Measurements from ENCODE around the gene IMP3. TPM values are rescaled to one million over a fixed set of nuclear protein-coding genes. Genes with fewer than 3 reads are reported as not detected.

IMP3 gene
- total RNA-seq, 2 experiments from 2014 or later, result 101 to 174 TPM

DNA sequence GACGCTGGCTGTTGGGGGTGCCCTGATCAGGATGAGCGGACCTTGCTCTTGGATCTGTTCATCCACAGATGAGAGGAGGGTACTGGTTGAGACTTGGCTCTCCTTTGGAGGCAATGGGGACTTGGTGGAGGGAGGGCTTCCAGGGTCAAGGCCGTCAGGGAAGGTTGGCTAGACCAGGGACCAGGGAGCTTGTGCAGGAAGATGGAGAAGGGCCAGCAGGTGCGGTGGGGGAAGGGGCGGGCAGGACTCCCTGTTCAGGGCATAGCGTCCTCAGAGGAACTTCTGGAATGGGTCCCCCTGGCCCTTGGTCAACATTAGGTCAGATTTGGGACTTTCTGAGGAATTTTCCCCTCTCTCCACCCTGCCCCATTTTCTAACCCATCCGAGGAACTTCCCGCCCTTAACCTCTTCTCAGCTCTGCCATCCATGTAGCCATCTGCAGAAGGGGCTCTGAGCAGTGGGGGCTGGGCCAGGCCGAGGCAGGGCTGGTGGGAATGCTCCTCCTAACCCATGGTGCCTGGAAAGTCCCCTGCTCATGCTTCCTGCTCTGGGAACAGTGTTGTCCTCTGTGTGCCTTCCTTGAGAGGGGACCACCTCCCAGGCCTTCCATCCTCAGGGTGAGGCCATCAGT lies 19.2 kb upstream of the IMP3 start:
- POLR2A ChIA-PET, result no interaction called here
- no peak overlapping the region for H3K4me3 ChIP-seq (ENCODE audit: low read depth, low read length, poor library complexity, severe bottlenecking)

DNA sequence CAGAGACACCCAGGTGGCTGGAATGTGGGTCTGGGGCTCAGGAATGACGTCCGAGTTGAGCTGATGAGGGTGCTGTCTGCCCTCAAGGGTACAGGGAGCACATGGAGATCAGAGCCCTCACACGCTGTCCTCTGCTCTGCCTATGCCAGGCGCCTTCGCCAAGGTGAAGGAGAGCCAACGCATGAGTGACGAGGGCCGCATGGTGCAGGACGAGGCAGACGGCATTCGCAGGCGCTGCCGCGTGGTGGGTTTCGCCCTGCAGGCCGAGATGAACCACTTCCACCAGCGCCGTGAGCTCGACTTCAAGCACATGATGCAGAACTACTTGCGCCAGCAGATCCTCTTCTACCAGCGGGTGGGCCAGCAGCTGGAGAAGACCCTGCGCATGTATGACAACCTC lies 16.8 kb upstream of the IMP3 start:
- TF ChIP-seq, protein P1, sequence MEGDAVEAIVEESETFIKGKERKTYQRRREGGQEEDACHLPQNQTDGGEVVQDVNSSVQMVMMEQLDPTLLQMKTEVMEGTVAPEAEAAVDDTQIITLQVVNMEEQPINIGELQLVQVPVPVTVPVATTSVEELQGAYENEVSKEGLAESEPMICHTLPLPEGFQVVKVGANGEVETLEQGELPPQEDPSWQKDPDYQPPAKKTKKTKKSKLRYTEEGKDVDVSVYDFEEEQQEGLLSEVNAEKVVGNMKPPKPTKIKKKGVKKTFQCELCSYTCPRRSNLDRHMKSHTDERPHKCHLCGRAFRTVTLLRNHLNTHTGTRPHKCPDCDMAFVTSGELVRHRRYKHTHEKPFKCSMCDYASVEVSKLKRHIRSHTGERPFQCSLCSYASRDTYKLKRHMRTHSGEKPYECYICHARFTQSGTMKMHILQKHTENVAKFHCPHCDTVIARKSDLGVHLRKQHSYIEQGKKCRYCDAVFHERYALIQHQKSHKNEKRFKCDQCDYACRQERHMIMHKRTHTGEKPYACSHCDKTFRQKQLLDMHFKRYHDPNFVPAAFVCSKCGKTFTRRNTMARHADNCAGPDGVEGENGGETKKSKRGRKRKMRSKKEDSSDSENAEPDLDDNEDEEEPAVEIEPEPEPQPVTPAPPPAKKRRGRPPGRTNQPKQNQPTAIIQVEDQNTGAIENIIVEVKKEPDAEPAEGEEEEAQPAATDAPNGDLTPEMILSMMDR (conservative IDR thresholded peaks at IDR 0.05; ENCODE audit: low read length), result no peak
- TF ChIP-seq EZH2phosphoT487 (IDR thresholded peaks at IDR 0.05; ENCODE audit: borderline replicate concordance, low read depth, low read length), result no peak
- no TSS peak for BruUV-seq (replicated peaks)
- ChIA-PET CTCF (ENCODE audit: unreplicated experiment) (no interaction called here), POLR2A (no interaction called here)
- Histone ChIP-seq H3K79me2 (ENCODE audit: insufficient read depth, low read depth, low read length) (no peaks in the 10 kb centered on the region), H4K20me1 (ENCODE audit: insufficient read depth, low read length) (no peaks in the 10 kb centered on the region), H3K36me3 (ENCODE audit: insufficient read depth, low read length) (no peaks in the 10 kb centered on the region), H3K4me2 (ENCODE audit: low read length) (no peak overlapping the region), H3K4me3 (ENCODE audit: low read depth, low read length, poor library complexity, severe bottlenecking) (no peak overlapping the region), H2AFZ (ENCODE audit: low read length) (no peak overlapping the region), H3K9me3 (ENCODE audit: low read length) (no peaks in the 10 kb centered on the region), H3K9me2 (ENCODE audit: insufficient read depth, low read length) (no peaks in the 10 kb centered on the region), H3K4me1 (ENCODE audit: insufficient read depth, low read length, poor library complexity, severe bottlenecking) (no peaks in the 10 kb centered on the region), H3K27ac (ENCODE audit: low read depth, low read length, poor library complexity, severe bottlenecking) (no peak overlapping the region)
- intact Hi-C loops (cut with micrococcal nuclease; ENCODE audit: unreplicated experiment), result no loop called here
- DNase-seq (ENCODE audit: low spot score), result no peak

More for the DNA sequence above, 19.2 kb upstream of the IMP3 start:
- Histone ChIP-seq H3K9me3 (ENCODE audit: low read length) (no peaks in the 10 kb centered on the region), H3K4me1 (ENCODE audit: insufficient read depth, low read length, poor library complexity, severe bottlenecking) (no peaks in the 10 kb centered on the region), H3K4me2 (ENCODE audit: low read length) (no peak overlapping the region), H3K36me3 (ENCODE audit: insufficient read depth, low read length) (no peaks in the 10 kb centered on the region), H3K27ac (ENCODE audit: low read depth, low read length, poor library complexity, severe bottlenecking) (no peak overlapping the region), H3K9me2 (ENCODE audit: insufficient read depth, low read length) (no peaks in the 10 kb centered on the region), H4K20me1 (ENCODE audit: insufficient read depth, low read length) (no peaks in the 10 kb centered on the region), H2AFZ (ENCODE audit: low read length) (no peak overlapping the region), H3K79me2 (ENCODE audit: insufficient read depth, low read depth, low read length) (no peaks in the 10 kb centered on the region)
- DNase-seq (ENCODE audit: low spot score), result no peak
- intact Hi-C loops (cut with micrococcal nuclease; ENCODE audit: unreplicated experiment), result no loop called here
- no TSS peak for BruUV-seq (replicated peaks)
- CTCF ChIA-PET (ENCODE audit: unreplicated experiment), result no interaction called here
- TF ChIP-seq, protein P1 (conservative IDR thresholded peaks at IDR 0.05; ENCODE audit: low read length), result no peak
- no peak for TF ChIP-seq EZH2phosphoT487 (IDR thresholded peaks at IDR 0.05; ENCODE audit: borderline replicate concordance, low read depth, low read length)

DNA sequence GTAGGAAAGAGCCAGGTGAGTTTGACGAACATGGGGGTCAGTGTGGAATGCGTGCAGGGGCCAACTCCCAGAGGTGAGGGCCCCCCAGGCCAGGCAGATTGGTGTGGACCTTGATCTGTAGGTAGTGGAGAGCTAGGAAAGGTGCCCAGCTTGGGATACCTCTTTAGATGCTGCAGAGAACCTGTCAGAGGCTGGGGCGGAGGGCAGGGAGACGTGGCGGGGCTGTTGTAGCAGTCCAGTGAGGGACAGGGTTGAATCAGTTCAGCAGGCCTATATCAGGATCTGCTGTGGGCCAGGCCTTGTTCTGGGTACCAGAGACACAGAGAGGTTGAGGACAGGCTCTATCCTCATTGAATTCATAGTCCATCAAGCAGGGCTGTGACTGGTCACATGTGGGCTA lies 16.3 kb upstream of the IMP3 start:
- no TSS peak for BruUV-seq (replicated peaks)
- H4K20me1 ChIP-seq (ENCODE audit: insufficient read depth, low read length), result no peaks in the 10 kb centered on the region
- H3K9me3 ChIP-seq (ENCODE audit: low read length), result no peaks in the 10 kb centered on the region
- no peak overlapping the region for H2AFZ ChIP-seq (ENCODE audit: low read length)
- TF ChIP-seq EZH2phosphoT487 (IDR thresholded peaks at IDR 0.05; ENCODE audit: borderline replicate concordance, low read depth, low read length), result no peak
- H3K4me3 ChIP-seq (ENCODE audit: low read depth, low read length, poor library complexity, severe bottlenecking), result no peak overlapping the region
- no peaks in the 10 kb centered on the region for H3K9me2 ChIP-seq (ENCODE audit: insufficient read depth, low read length)
- no peaks in the 10 kb centered on the region for H3K79me2 ChIP-seq (ENCODE audit: insufficient read depth, low read depth, low read length)
- H3K36me3 ChIP-seq (ENCODE audit: insufficient read depth, low read length), result no peaks in the 10 kb centered on the region
- H3K27ac ChIP-seq (ENCODE audit: low read depth, low read length, poor library complexity, severe bottlenecking), result no peak overlapping the region
- no peak for DNase-seq (ENCODE audit: low spot score)
- ChIA-PET CTCF (ENCODE audit: unreplicated experiment) (no interaction called here), POLR2A (no interaction called here)
- no peak overlapping the region for H3K4me2 ChIP-seq (ENCODE audit: low read length)
- H3K4me1 ChIP-seq (ENCODE audit: insufficient read depth, low read length, poor library complexity, severe bottlenecking), result no peaks in the 10 kb centered on the region
- intact Hi-C loops (cut with micrococcal nuclease; ENCODE audit: unreplicated experiment), result no loop called here

Data from OCI-LY7 (cell line).